Measurements from ENCODE around the gene LENG8.
A peak's percentile ranks its signal among the peaks of the same experiment; 100 is the strongest.

Gene LENG8

GRCh38 chr19:54459282-54460229, 10.6 kb downstream of the LENG8 start:
- Mint-ChIP-seq H3K36me3 (ENCODE audit: low read depth) (peaks cover 33% of the 10 kb centered on the region), H3K27ac (no peak overlapping the region), H3K9me3 (peaks cover 4% of the 10 kb centered on the region), H3K4me3 (no peak overlapping the region), H3K4me1 (peaks cover 28% of the 10 kb centered on the region), H3K27me3 (ENCODE audit: low read depth, poor library complexity) (peaks cover 9% of the 10 kb centered on the region)
- TF ChIP-seq, protein P1, sequence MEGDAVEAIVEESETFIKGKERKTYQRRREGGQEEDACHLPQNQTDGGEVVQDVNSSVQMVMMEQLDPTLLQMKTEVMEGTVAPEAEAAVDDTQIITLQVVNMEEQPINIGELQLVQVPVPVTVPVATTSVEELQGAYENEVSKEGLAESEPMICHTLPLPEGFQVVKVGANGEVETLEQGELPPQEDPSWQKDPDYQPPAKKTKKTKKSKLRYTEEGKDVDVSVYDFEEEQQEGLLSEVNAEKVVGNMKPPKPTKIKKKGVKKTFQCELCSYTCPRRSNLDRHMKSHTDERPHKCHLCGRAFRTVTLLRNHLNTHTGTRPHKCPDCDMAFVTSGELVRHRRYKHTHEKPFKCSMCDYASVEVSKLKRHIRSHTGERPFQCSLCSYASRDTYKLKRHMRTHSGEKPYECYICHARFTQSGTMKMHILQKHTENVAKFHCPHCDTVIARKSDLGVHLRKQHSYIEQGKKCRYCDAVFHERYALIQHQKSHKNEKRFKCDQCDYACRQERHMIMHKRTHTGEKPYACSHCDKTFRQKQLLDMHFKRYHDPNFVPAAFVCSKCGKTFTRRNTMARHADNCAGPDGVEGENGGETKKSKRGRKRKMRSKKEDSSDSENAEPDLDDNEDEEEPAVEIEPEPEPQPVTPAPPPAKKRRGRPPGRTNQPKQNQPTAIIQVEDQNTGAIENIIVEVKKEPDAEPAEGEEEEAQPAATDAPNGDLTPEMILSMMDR (IDR thresholded peaks at IDR 0.05): no peak
- DNase-seq: no peak

- peaks cover 4% of the 10 kb centered on the region for H3K9me3 Mint-ChIP-seq
- TF ChIP-seq, protein P1 (IDR thresholded peaks at IDR 0.05): no peak
- peaks cover 28% of the 10 kb centered on the region for H3K36me3 Mint-ChIP-seq (ENCODE audit: low read depth)
- H3K4me1 Mint-ChIP-seq: peaks cover 32% of the 10 kb centered on the region
- no peak overlapping the region for H3K4me3 Mint-ChIP-seq
- H3K27me3 Mint-ChIP-seq (ENCODE audit: low read depth, poor library complexity): peaks cover 13% of the 10 kb centered on the region
- no peak for DNase-seq
- no peak overlapping the region for H3K27ac Mint-ChIP-seq
These were observed 11.4 kb downstream of the LENG8 start for GRCh38 chr19:54460230-54461005.

DNA sequence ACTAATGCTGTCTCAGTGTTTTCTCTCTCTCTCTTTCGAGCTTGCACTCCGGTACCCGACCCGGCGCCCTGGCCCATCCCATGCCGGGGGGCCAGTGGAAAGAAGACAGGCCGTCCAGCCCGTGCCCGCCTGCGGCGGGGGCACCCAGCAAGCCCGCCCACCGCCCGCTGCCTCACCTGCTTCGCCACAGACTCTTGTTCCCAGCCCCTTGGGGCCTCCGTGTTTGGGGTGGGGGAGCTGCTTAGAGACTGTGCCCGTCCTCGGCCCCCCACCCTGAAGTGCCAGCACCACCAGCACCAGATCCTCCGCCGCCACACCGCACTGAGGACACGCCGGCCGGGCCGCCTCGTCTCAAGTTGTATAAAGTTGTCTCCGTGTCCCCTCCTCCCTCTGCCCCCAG, 12.2 kb downstream of the LENG8 start:
- TF ChIP-seq, protein P1 (IDR thresholded peaks at IDR 0.05): no peak
- Mint-ChIP-seq H3K4me1 (peaks cover 32% of the 10 kb centered on the region), H3K4me3 (peak overlapping the region; percentile 61), H3K27ac (peak overlapping the region; percentile 91), H3K9me3 (peaks cover 4% of the 10 kb centered on the region), H3K27me3 (ENCODE audit: low read depth, poor library complexity) (peaks cover 21% of the 10 kb centered on the region), H3K36me3 (ENCODE audit: low read depth) (peaks cover 25% of the 10 kb centered on the region)
- no peak for DNase-seq

DNA sequence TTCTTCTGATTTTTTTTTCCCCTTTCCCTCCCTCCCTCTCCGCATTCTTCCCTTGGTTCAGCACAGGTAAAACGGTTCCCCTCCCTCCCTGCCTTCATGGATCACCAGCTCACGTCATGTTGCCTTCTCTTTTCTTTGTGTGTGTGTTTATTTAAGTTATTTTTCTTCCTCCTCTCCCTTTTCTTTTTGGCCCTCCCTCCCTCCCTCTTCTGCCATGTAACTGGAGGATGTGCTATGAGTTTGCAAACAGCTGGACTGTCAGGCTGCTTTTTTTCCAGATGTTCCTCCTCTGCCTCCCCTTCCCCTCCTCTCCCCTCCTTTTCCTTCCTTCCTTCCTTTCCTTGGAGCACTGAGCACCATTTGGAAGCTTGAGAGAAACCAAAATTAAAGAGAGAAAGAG, 12.6 kb downstream of the LENG8 start:
- TF ChIP-seq, protein P1 (IDR thresholded peaks at IDR 0.05): no peak
- Mint-ChIP-seq H3K9me3 (peaks cover 4% of the 10 kb centered on the region), H3K27ac (peak overlapping the region; percentile 57), H3K4me1 (peaks cover 32% of the 10 kb centered on the region), H3K27me3 (ENCODE audit: low read depth, poor library complexity) (peaks cover 25% of the 10 kb centered on the region), H3K36me3 (ENCODE audit: low read depth) (peaks cover 25% of the 10 kb centered on the region), H3K4me3 (peak overlapping the region; percentile 61)
- no peak for DNase-seq

DNA sequence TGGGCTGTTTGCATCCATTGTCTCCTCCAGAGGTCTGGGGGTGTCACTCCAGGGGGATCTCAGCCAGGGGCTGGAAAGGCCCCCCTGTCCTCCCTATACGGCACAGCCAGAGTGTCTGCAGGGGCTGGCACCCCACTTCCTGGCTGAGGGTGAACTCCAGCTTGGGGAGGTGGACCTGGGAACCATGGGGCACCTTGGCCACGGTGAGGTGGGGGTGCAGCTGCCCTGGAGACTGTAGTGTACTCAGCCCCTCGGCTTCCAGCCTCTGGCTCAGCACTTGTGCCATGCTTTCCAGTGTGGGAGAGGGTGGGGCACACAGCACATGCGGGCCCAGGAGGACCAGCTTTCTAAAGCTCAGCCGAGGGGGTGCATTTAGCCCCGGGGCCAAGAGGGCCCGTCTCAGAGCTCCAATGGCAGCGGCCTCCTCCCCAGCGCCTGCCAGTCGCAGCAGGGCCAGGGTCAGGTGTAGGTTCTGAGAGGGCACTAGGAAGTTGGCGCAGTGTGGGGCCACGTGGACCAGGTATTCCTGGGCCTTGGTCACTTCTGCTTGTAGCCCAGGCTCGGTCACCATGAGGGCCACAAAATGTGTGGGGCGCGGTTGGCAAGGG, 13.2 kb downstream of the LENG8 start:
- Mint-ChIP-seq H3K4me3 (peak overlapping the region; percentile 61), H3K27me3 (ENCODE audit: low read depth, poor library complexity) (peaks cover 30% of the 10 kb centered on the region), H3K36me3 (ENCODE audit: low read depth) (peaks cover 25% of the 10 kb centered on the region), H3K9me3 (peaks cover 4% of the 10 kb centered on the region), H3K4me1 (peaks cover 32% of the 10 kb centered on the region), H3K27ac (peak overlapping the region; percentile 57)
- DNase-seq: no peak
- TF ChIP-seq, protein P1 (IDR thresholded peaks at IDR 0.05): no peak

All from nephron progenitor cell (in vitro differentiated cells).